Stomach (tissue), 4 donors: ENCODE data around the gene PPM1E.

Experiments used
- POLR2AphosphoS5 ChIP-seq, 3 donors: sonication (generic); formaldehyde crosslinking; IDR thresholded peaks; one replicate each; pipeline ENCODE4 v1.6.1; 2016; ENCODE audit warnings: antibody characterized with exemption in 3 of 3
- TF ChIP-seq, protein P1 (sequence below), 7 experiments: fragments of 450-650 bp in 4 of 7; fragments of 200-600 bp in 3 of 7; sonication (generic) in 3 of 7; IDR thresholded peaks; one replicate each; pipeline ENCODE4 v1.5.1; 2016 to 2019; ENCODE audit warnings: antibody characterized with exemption in 7 of 7, control low read depth in 2 of 7, mild to moderate bottlenecking in 1 of 7

DNA sequence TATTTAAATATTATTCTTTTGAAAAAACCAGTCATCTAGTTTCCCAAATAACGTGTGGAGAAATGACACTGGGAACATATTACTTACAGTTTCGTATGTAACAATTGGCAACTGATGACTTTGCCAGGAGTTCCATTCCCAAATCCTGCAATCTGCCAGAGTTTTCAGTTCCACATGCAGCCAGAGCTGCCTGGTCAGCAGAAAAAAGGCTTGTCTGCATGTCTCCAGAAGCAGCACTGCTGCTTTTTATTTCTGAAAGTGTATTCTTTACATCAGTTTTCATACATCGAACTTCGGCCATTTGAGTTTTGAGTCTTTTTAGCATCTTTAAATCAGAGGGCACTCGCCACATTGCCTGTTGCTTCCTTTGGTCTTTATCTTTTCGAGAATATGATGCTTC, 272.7 kb downstream of the PPM1E start:
- TF ChIP-seq, protein P1, sequence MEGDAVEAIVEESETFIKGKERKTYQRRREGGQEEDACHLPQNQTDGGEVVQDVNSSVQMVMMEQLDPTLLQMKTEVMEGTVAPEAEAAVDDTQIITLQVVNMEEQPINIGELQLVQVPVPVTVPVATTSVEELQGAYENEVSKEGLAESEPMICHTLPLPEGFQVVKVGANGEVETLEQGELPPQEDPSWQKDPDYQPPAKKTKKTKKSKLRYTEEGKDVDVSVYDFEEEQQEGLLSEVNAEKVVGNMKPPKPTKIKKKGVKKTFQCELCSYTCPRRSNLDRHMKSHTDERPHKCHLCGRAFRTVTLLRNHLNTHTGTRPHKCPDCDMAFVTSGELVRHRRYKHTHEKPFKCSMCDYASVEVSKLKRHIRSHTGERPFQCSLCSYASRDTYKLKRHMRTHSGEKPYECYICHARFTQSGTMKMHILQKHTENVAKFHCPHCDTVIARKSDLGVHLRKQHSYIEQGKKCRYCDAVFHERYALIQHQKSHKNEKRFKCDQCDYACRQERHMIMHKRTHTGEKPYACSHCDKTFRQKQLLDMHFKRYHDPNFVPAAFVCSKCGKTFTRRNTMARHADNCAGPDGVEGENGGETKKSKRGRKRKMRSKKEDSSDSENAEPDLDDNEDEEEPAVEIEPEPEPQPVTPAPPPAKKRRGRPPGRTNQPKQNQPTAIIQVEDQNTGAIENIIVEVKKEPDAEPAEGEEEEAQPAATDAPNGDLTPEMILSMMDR (IDR thresholded peaks at IDR 0.05) = no peak
- TF ChIP-seq POLR2AphosphoS5 (IDR thresholded peaks at IDR 0.05) = no peak
